GM23338 (cell line): ENCODE measurements around the gene ACSS3. TPM values are rescaled to one million over a fixed set of nuclear protein-coding genes. Genes with fewer than 3 reads are reported as not detected.

Experiments
- ATAC-seq: fragments of 200-7000 bp; cut with Tn5 transposase; 3 replicates; pipeline ENCODE4 v1.9.1; 2020
- DNase-seq: peaks from one replicate; pipeline ENCODE4 v3.0.0-alpha.2; 2015; ENCODE audit warnings: low spot score
- H2AFZ ChIP-seq: fragments of 200-600 bp; sonication (generic); 2 replicates; pipeline ENCODE4 v1.8.0; 2016; ENCODE audit warnings: antibody characterized with exemption, mild to moderate bottlenecking, moderate library complexity
- H3F3A ChIP-seq: fragments of 200-600 bp; sonication (generic); replicated peaks from 2 replicates; pipeline ENCODE4 v1.8.0; 2017; ENCODE audit warnings: antibody characterized with exemption, mixed run types, low read depth
- H3K27ac ChIP-seq: fragments of 200-600 bp; sonication (generic); 2 replicates; pipeline ENCODE4 v1.6.1; 2016; ENCODE audit warnings: low read depth
- H3K27me3 ChIP-seq: fragments of 200-600 bp; sonication (generic); 2 replicates; pipeline ENCODE4 v1.8.0; 2016; ENCODE audit warnings: mild to moderate bottlenecking, mixed run types, moderate library complexity; ENCODE audit not compliant: insufficient read depth
- H3K36me3 ChIP-seq: fragments of 200-600 bp; sonication (generic); 2 replicates; pipeline ENCODE4 v1.8.0; 2016; ENCODE audit warnings: mild to moderate bottlenecking; ENCODE audit not compliant: insufficient read depth
- H3K4me1 ChIP-seq: fragments of 200-600 bp; sonication (generic); 2 replicates; pipeline ENCODE4 v1.8.0; 2016; ENCODE audit warnings: mild to moderate bottlenecking, moderate library complexity; ENCODE audit not compliant: insufficient read depth
- H3K4me2 ChIP-seq: fragments of 200-600 bp; sonication (generic); 2 replicates; pipeline ENCODE4 v1.7.1; 2017; ENCODE audit warnings: mixed run types
- H3K4me3 ChIP-seq: fragments of 200-600 bp; sonication (generic); 2 replicates; pipeline ENCODE4 v1.6.1; 2016; ENCODE audit warnings: mixed run types
- H3K79me2 ChIP-seq: fragments of 200-600 bp; sonication (generic); replicated peaks from 2 replicates; pipeline ENCODE4 v1.8.0; 2017; ENCODE audit warnings: mild to moderate bottlenecking; ENCODE audit not compliant: insufficient read depth
- H3K9me2 ChIP-seq: fragments of 200-600 bp; sonication (generic); 2 replicates; pipeline ENCODE4 v1.8.0; 2017; ENCODE audit not compliant: insufficient read depth
- H4K20me1 ChIP-seq: fragments of 200-600 bp; sonication (generic); replicated peaks from 2 replicates; pipeline ENCODE4 v1.8.0; 2017; ENCODE audit warnings: mild to moderate bottlenecking; ENCODE audit not compliant: insufficient read depth
- H3K27ac Mint-ChIP-seq: 2 replicates; pipeline ENCODE4 v1.8.0; 2020; ENCODE audit warnings: inconsistent platforms, mild to moderate bottlenecking, moderate library complexity, mixed read lengths
- H3K27me3 Mint-ChIP-seq: 3 replicates; pipeline ENCODE4 v1.8.0; 2022; ENCODE audit warnings: low read depth, mild to moderate bottlenecking, moderate library complexity, mixed read lengths, inconsistent platforms; ENCODE audit not compliant: insufficient read depth, poor library complexity
- H3K36me3 Mint-ChIP-seq: 3 replicates; pipeline ENCODE4 v1.8.0; 2021; ENCODE audit warnings: low read depth, mild to moderate bottlenecking, inconsistent platforms, moderate library complexity, mixed read lengths
- H3K4me1 Mint-ChIP-seq: 3 replicates; pipeline ENCODE4 v1.8.0; 2020; ENCODE audit warnings: mild to moderate bottlenecking, inconsistent platforms, mixed read lengths
- H3K4me3 Mint-ChIP-seq: 3 replicates; pipeline ENCODE4 v1.8.0; 2021; ENCODE audit warnings: moderate library complexity, mild to moderate bottlenecking, inconsistent platforms, mixed read lengths
- H3K9me3 Mint-ChIP-seq: 3 replicates; pipeline ENCODE4 v1.8.0; 2020; ENCODE audit warnings: moderate library complexity, mild to moderate bottlenecking, inconsistent platforms, mixed read lengths
- CREB1 ChIP-seq: fragments of 250-450 bp; sonication (Bioruptor Pico); IDR thresholded peaks from 2 replicates; pipeline ENCODE4 v1.5.0; 2020; ENCODE audit warnings: low read depth, mild to moderate bottlenecking, moderate library complexity
- CTCF ChIP-seq, 2 experiments: fragments of 200-600 bp in 1 of 2; sonication (generic) in 1 of 2; conservative IDR thresholded peaks; 2 replicates each; pipeline versions ENCODE4 v1.5.1 to v1.6.1; 2016 to 2017; ENCODE audit warnings: antibody characterized with exemption in 2 of 2, low read depth in 2 of 2, mild to moderate bottlenecking in 2 of 2, moderate library complexity in 1 of 2
- EZH2 ChIP-seq: fragments of 200-600 bp; sonication (generic); IDR thresholded peaks from one replicate; pipeline ENCODE4 v1.8.0; 2017; ENCODE audit warnings: antibody characterized with exemption, mild to moderate bottlenecking, low read depth; ENCODE audit not compliant: unreplicated experiment
- EZH2phosphoT487 ChIP-seq: fragments of 200-600 bp; sonication (generic); IDR thresholded peaks from one replicate; pipeline ENCODE4 v1.8.1; 2018; ENCODE audit warnings: antibody characterized with exemption; ENCODE audit not compliant: unreplicated experiment
- NANOG ChIP-seq: IDR thresholded peaks from 2 replicates; pipeline ENCODE4 v1.6.1; 2016; ENCODE audit warnings: antibody characterized with exemption, borderline replicate concordance
- REST ChIP-seq: IDR thresholded peaks from one replicate; pipeline ENCODE4 v1.6.1; 2018; ENCODE audit warnings: antibody characterized with exemption; ENCODE audit not compliant: unreplicated experiment
- STAT1 ChIP-seq: IDR thresholded peaks from one replicate; pipeline ENCODE4 v1.6.1; 2016; ENCODE audit warnings: antibody characterized with exemption; ENCODE audit not compliant: unreplicated experiment
- ZNF114 ChIP-seq: fragments of 250-450 bp; sonication (Bioruptor Pico); IDR thresholded peaks from 2 replicates; pipeline ENCODE4 v1.5.0; 2020; ENCODE audit warnings: mild to moderate bottlenecking, moderate library complexity
- ZNF331 ChIP-seq: fragments of 250-450 bp; sonication (Bioruptor Pico); IDR thresholded peaks from 2 replicates; pipeline ENCODE4 v1.5.0; 2020; ENCODE audit warnings: low read depth, mild to moderate bottlenecking, moderate library complexity
- ZNF462 ChIP-seq: fragments of 250-450 bp; sonication (Bioruptor Pico); IDR thresholded peaks from 2 replicates; pipeline ENCODE4 v1.5.0; 2020; ENCODE audit warnings: mild to moderate bottlenecking, moderate library complexity
- polyA plus RNA-seq: library from polyadenylated mRNA; unstranded; fragments of >200 nt; fragmentation: Nextera tagmentation; extraction: Ambion mirVana; gene quantifications from 2 replicates; pipeline ENCODE4 v1.2.1, GENCODE V29; 2016
- total RNA-seq: library from RNA; depleted of rRNA; stranded (reverse); fragments of >200 nt; shearing (Covaris generic); gene quantifications from 2 replicates; pipeline ENCODE4 v1.2.3, GENCODE V29; 2014

Gene ACSS3
- total and polyA plus RNA-seq, 2 experiments from 2014 or later: 7.4 to 28.9 TPM

- no peaks in the 10 kb centered on the region; the same call in 1 of the 2 replicates for H3K4me1 ChIP-seq
- DNase-seq: no peak
- H3K27ac Mint-ChIP-seq: peak overlapping the region; percentile 37; the same call in 1 of the 2 replicates
- TF ChIP-seq ZNF331 (CRISPR knock-in tag) (no peak), STAT1 (no peak), CREB1 (no peak), ZNF462 (CRISPR knock-in tag) (no peak), EZH2 (no peak), EZH2phosphoT487 (no peak)
- H3K27me3 Mint-ChIP-seq: no peaks in the 10 kb centered on the region
- H3K4me2 ChIP-seq: no peak overlapping the region
- H3K79me2 ChIP-seq: no peaks in the 10 kb centered on the region
- no peaks in the 10 kb centered on the region for H3K36me3 ChIP-seq
- no peaks in the 10 kb centered on the region for H4K20me1 ChIP-seq
- H3K36me3 Mint-ChIP-seq: peaks cover 3% of the 10 kb centered on the region; the same call in 1 of the 3 replicates
- no peak overlapping the region for H2AFZ ChIP-seq
- H3K4me1 Mint-ChIP-seq: peaks cover 10% of the 10 kb centered on the region
- peaks cover 4% of the 10 kb centered on the region; the same call in 1 of the 2 replicates for H3K9me2 ChIP-seq
- H3K27ac ChIP-seq: no peak overlapping the region
- no peaks in the 10 kb centered on the region for H3K9me3 Mint-ChIP-seq
- H3K27me3 ChIP-seq: no peaks in the 10 kb centered on the region
- no peak overlapping the region for H3K4me3 Mint-ChIP-seq
- H3F3A ChIP-seq: no peaks in the 10 kb centered on the region
- no peak for ATAC-seq
- no peak overlapping the region for H3K4me3 ChIP-seq
These were observed 88.9 kb downstream of the ACSS3 start for GRCh38 chr12:81166790-81167189.

GRCh38 chr12:81167694-81168093 lies 89.8 kb downstream of the ACSS3 start:
- TF ChIP-seq ZNF114: no peak
- TF ChIP-seq NANOG: no peak
- TF ChIP-seq CTCF (conservative IDR thresholded peaks at IDR 0.05; ENCODE audit: low read depth in 2 of 2): no peak
- TF ChIP-seq REST: no peak

More at GRCh38 chr12:81167694-81168093, 89.8 kb downstream of the ACSS3 start:
- Mint-ChIP-seq H3K27me3 (no peaks in the 10 kb centered on the region), H3K4me1 (peaks cover 10% of the 10 kb centered on the region), H3K4me3 (no peak overlapping the region), H3K27ac (no peak overlapping the region; the same call in 1 of the 2 replicates), H3K9me3 (no peaks in the 10 kb centered on the region), H3K36me3 (no peaks in the 10 kb centered on the region)
- H3K4me1 ChIP-seq: no peaks in the 10 kb centered on the region; the same call in 1 of the 2 replicates
- H3K9me2 ChIP-seq: peaks cover 4% of the 10 kb centered on the region; the same call in 1 of the 2 replicates
- H3K4me2 ChIP-seq: peak overlapping the region; percentile 1; the same call in 1 of the 2 replicates
- no peaks in the 10 kb centered on the region for H3K79me2 ChIP-seq
- no peak for ATAC-seq
- DNase-seq: peak; percentile 32
- no peak overlapping the region for H3K4me3 ChIP-seq
- H3K36me3 ChIP-seq: no peaks in the 10 kb centered on the region
- no peaks in the 10 kb centered on the region for H3F3A ChIP-seq
- H3K27me3 ChIP-seq: no peaks in the 10 kb centered on the region
- H4K20me1 ChIP-seq: no peaks in the 10 kb centered on the region
- no peak overlapping the region for H3K27ac ChIP-seq
- H2AFZ ChIP-seq: no peak overlapping the region
